Left cardiac atrium (tissue), 4 donors: ENCODE measurements around the gene RBM4B. TPM values are rescaled to one million over a fixed set of nuclear protein-coding genes. Genes with fewer than 3 reads are reported as not detected.
"Not testable (repeated sequence)": the region's sequence is repeated elsewhere in the genome, so short reads cannot be mapped to it uniquely, and the experiment has no call there.

ENCODE experiments used
- ATAC-seq, 2 donors: fragments of 200-7000 bp; cut with Tn5 transposase; one replicate each; pipeline ENCODE4 v1.9.1; 2020; ENCODE audit warnings: mild to moderate bottlenecking in 2 of 2, moderate library complexity in 2 of 2
- DNase-seq: peaks from one replicate; pipeline ENCODE4 v3.0.0-alpha.2; 2020
- intact Hi-C, 2 donors: fragments of 100-400 bp; cut with DNase I; formaldehyde crosslinking; loops; one replicate each; pipeline versions ENCODE4 v1.14.1 to v1.15.1; 2022 to 2023
- long read RNA-seq: library from polyadenylated mRNA; unstranded; transcript quantifications from one replicate; pipeline ENCODE4 v2.0.0, GENCODE V29; 2021
- total RNA-seq, 2 donors: library from RNA; stranded (reverse); fragmentation: NEBNext Ultra II Directional; extraction: Animal tissue kit (Norgen Biotek cat#: 25700); gene quantifications; one replicate each; pipeline ENCODE4 v1.2.1, GENCODE V29; 2021
- donor health status: DM: no; HTN: yes; CAD: no.
- donor health status: DM: no; HTN: yes; CAD: no; lungs with severe emphysema.
- donor health status: DM: yes; HTN: yes; CAD: no.
- donor health status: Dilated cardiomyopathy.

The RBM4B gene
- 10 to 100 TPM in 1 of 2 donors, 1 to 10 TPM in 1; 8.0 to 13.8 TPM for total RNA-seq
- long read RNA-seq, transcript RBM4B-201 (4 exons, 1,840 nt) = major isoform, 10 of 21 reads
- long read RNA-seq, partial matches to known transcripts = 2 of 21 reads
- long read RNA-seq, other reads (novel, unspliced or antisense) = 7 of 21 reads

GRCh38 chr11:66677599-66678375, at the start of gene RBM4B:
Gene RBM4B, minus strand, starts transcription at chr11:66677887. Its CDS starts 808 bp downstream, at chr11:66677079.
- peak; percentile 98 for DNase-seq
- peak; percentile 98 to 99 for ATAC-seq
- intact Hi-C loops = loop anchor here (1.0 to 5.0 kb wide), 3 partner anchors 98 to 270 kb away; no protein-coding TSS in a partner anchor

GRCh38 chr11:66725647-66726046, 48.0 kb upstream of the RBM4B start:
- intact Hi-C loops = no loop called here
- ATAC-seq (no peak), DNase-seq (no peak)

GRCh38 chr11:66725114-66725513, 47.4 kb upstream of the RBM4B start:
- no peak for ATAC-seq
- DNase-seq = no peak
- intact Hi-C loops = no loop called here

GRCh38 chr11:66724167-66724566, 46.5 kb upstream of the RBM4B start:
- ATAC-seq, intact Hi-C loops, DNase-seq: not testable (repeated sequence)

- intact Hi-C loops = no loop called here
- ATAC-seq (no peak), DNase-seq (no peak)
These were observed 46.0 kb upstream of the RBM4B start for GRCh38 chr11:66723693-66724092.

- no peak for ATAC-seq
- DNase-seq = no peak
- intact Hi-C loops = no loop called here
These were observed 45.3 kb upstream of the RBM4B start for GRCh38 chr11:66722745-66723651.

- intact Hi-C loops = no loop called here
- DNase-seq (no peak), ATAC-seq (no peak)
These were observed 44.3 kb upstream of the RBM4B start for GRCh38 chr11:66721939-66722338.

GRCh38 chr11:66720899-66721470, 43.3 kb upstream of the RBM4B start:
- ATAC-seq (no peak), DNase-seq (no peak)
- intact Hi-C loops = no loop called here

- ATAC-seq (peak in 1 of 2 donors; percentile 14), DNase-seq (no peak)
- intact Hi-C loops = no loop called here
These were observed 42.7 kb upstream of the RBM4B start for GRCh38 chr11:66720223-66720898.

- ATAC-seq (no peak), DNase-seq (no peak)
- intact Hi-C loops = no loop called here
These were observed 41.6 kb upstream of the RBM4B start for GRCh38 chr11:66719111-66719872.

GRCh38 chr11:66718320-66718971, 40.8 kb upstream of the RBM4B start:
- ATAC-seq (peak in 1 of 2 donors; percentile 52), DNase-seq (no peak)
- intact Hi-C loops = no loop called here

GRCh38 chr11:66717925-66718319, 40.2 kb upstream of the RBM4B start:
- DNase-seq (no peak), ATAC-seq (no peak)
- intact Hi-C loops = no loop called here

GRCh38 chr11:66716996-66717395, 39.3 kb upstream of the RBM4B start:
- DNase-seq = no peak
- no peak for ATAC-seq
- intact Hi-C loops = no loop called here

- ATAC-seq = no peak
These were observed 37.8 kb upstream of the RBM4B start for GRCh38 chr11:66715346-66716085.

GRCh38 chr11:66713746-66714480, 36.2 kb upstream of the RBM4B start:
- intact Hi-C loops = no loop called here
- no peak for DNase-seq
- no peak for ATAC-seq

More at GRCh38 chr11:66715346-66716085, 37.8 kb upstream of the RBM4B start:
- no peak for DNase-seq
- intact Hi-C loops = no loop called here

GRCh38 chr11:66710384-66710930, 32.8 kb upstream of the RBM4B start:
- no peak for DNase-seq
- intact Hi-C loops = no loop called here
- no peak for ATAC-seq
